Measurements from ENCODE around the gene TMED1. TPM values are rescaled to one million over a fixed set of nuclear protein-coding genes. Genes with fewer than 3 reads are reported as not detected.

The TMED1 gene
- total and polyA plus RNA-seq, 2 experiments from 2014 or later, result 29.7 to 37.2 TPM

- Histone ChIP-seq H3K9me2 (ENCODE audit: insufficient read depth) (peaks cover 6% of the 10 kb centered on the region), H3K4me2 (peak overlapping the region; percentile 61; the same call in 1 of the 2 replicates), H3K4me1 (ENCODE audit: insufficient read depth) (no peaks in the 10 kb centered on the region), H3K79me2 (replicated peaks; ENCODE audit: insufficient read depth) (no peaks in the 10 kb centered on the region), H3F3A (replicated peaks; ENCODE audit: low read depth) (peaks cover 6% of the 10 kb centered on the region; the same call in 1 of the 2 replicates), H3K36me3 (ENCODE audit: insufficient read depth) (0 out of 2 replicates have a peak, but pooled peaks cover 3% of the 10 kb centered on the region), H3K4me3 (peak overlapping the region; percentile 42), H3K27me3 (ENCODE audit: insufficient read depth) (peaks cover 6% of the 10 kb centered on the region), H2AFZ (no peak overlapping the region), H3K27ac (ENCODE audit: low read depth) (0 out of 2 replicates have a peak overlapping the region, but pooled peaks have one; percentile 29), H4K20me1 (replicated peaks; ENCODE audit: insufficient read depth) (peaks cover 3% of the 10 kb centered on the region; the same call in 1 of the 2 replicates)
- Mint-ChIP-seq H3K9me3 (peaks cover 40% of the 10 kb centered on the region), H3K27ac (peak overlapping the region; percentile 100; the same call in 1 of the 2 replicates), H3K4me3 (peak overlapping the region; percentile 91), H3K27me3 (ENCODE audit: insufficient read depth, low read depth, poor library complexity) (peaks cover 20% of the 10 kb centered on the region), H3K4me1 (no peaks in the 10 kb centered on the region), H3K36me3 (ENCODE audit: low read depth) (peaks cover 30% of the 10 kb centered on the region; the same call in 2 of the 3 replicates)
- ATAC-seq (peak; percentile 84), DNase-seq (ENCODE audit: low spot score) (no peak)
- no peak for TF ChIP-seq STAT1 (IDR thresholded peaks at IDR 0.05; ENCODE audit: unreplicated experiment)
These were observed 791 bp downstream of the TMED1 start for GRCh38 chr19:10835089-10835753.

- Histone ChIP-seq H3F3A (replicated peaks; ENCODE audit: low read depth) (peaks cover 13% of the 10 kb centered on the region), H3K79me2 (replicated peaks; ENCODE audit: insufficient read depth) (no peaks in the 10 kb centered on the region), H3K9me2 (ENCODE audit: insufficient read depth) (peaks cover 6% of the 10 kb centered on the region), H3K36me3 (ENCODE audit: insufficient read depth) (0 out of 2 replicates have a peak, but pooled peaks cover 3% of the 10 kb centered on the region), H2AFZ (no peak overlapping the region), H4K20me1 (replicated peaks; ENCODE audit: insufficient read depth) (peaks cover 3% of the 10 kb centered on the region; the same call in 1 of the 2 replicates), H3K4me3 (no peak overlapping the region), H3K27ac (ENCODE audit: low read depth) (no peak overlapping the region), H3K4me2 (no peak overlapping the region), H3K4me1 (ENCODE audit: insufficient read depth) (no peaks in the 10 kb centered on the region), H3K27me3 (ENCODE audit: insufficient read depth) (peaks cover 6% of the 10 kb centered on the region)
- Mint-ChIP-seq H3K27me3 (ENCODE audit: insufficient read depth, low read depth, poor library complexity) (peaks cover 20% of the 10 kb centered on the region), H3K36me3 (ENCODE audit: low read depth) (peaks cover 29% of the 10 kb centered on the region), H3K27ac (no peak overlapping the region), H3K4me1 (no peaks in the 10 kb centered on the region), H3K9me3 (peaks cover 18% of the 10 kb centered on the region), H3K4me3 (no peak overlapping the region)
- DNase-seq (ENCODE audit: low spot score), result no peak
- ATAC-seq, result no peak
- TF ChIP-seq POLR2AphosphoS5 (IDR thresholded peaks at IDR 0.05; ENCODE audit: low read depth), result no peak
- no peak for TF ChIP-seq EZH2 (IDR thresholded peaks at IDR 0.05; ENCODE audit: low read depth, unreplicated experiment)
- TF ChIP-seq ETS1 (IDR thresholded peaks at IDR 0.05), result no peak
- no peak for TF ChIP-seq ZNF462 (CRISPR knock-in tag; IDR thresholded peaks at IDR 0.05)
- TF ChIP-seq CREB1 (CRISPR knock-in tag; IDR thresholded peaks at IDR 0.05; ENCODE audit: low read depth), result no peak
- no peak for TF ChIP-seq STAT1 (IDR thresholded peaks at IDR 0.05; ENCODE audit: unreplicated experiment)
- no peak for TF ChIP-seq JUNB (IDR thresholded peaks at IDR 0.05; ENCODE audit: unreplicated experiment)
- TF ChIP-seq ZNF331 (CRISPR knock-in tag; IDR thresholded peaks at IDR 0.05; ENCODE audit: low read depth), result no peak
- no peak for TF ChIP-seq NANOG (IDR thresholded peaks at IDR 0.05; ENCODE audit: borderline replicate concordance)
- no peak for TF ChIP-seq ZNF114 (CRISPR knock-in tag; IDR thresholded peaks at IDR 0.05)
These were observed 3.1 kb downstream of the TMED1 start for GRCh38 chr19:10832939-10833296.
